Fibroblast of pulmonary artery (primary cell): ENCODE data around the gene PHIP.

Source experiments
- DNase-seq: peaks from one replicate; pipeline ENCODE4 v3.0.0-alpha.2; 2010; ENCODE audit warnings: low read depth
- H3K4me3 ChIP-seq: replicated peaks from 2 replicates; pipeline ENCODE4 v1.5.1; 2011; ENCODE audit warnings: low read depth, mild to moderate bottlenecking, control low read depth, low read length, moderate library complexity
- TF ChIP-seq, protein P1 (sequence below): IDR thresholded peaks from 2 replicates; pipeline ENCODE4 v1.5.1; 2011; ENCODE audit warnings: mild to moderate bottlenecking, control low read depth, low read length, inconsistent platforms; ENCODE audit errors: missing control alignments

The PHIP gene

DNA sequence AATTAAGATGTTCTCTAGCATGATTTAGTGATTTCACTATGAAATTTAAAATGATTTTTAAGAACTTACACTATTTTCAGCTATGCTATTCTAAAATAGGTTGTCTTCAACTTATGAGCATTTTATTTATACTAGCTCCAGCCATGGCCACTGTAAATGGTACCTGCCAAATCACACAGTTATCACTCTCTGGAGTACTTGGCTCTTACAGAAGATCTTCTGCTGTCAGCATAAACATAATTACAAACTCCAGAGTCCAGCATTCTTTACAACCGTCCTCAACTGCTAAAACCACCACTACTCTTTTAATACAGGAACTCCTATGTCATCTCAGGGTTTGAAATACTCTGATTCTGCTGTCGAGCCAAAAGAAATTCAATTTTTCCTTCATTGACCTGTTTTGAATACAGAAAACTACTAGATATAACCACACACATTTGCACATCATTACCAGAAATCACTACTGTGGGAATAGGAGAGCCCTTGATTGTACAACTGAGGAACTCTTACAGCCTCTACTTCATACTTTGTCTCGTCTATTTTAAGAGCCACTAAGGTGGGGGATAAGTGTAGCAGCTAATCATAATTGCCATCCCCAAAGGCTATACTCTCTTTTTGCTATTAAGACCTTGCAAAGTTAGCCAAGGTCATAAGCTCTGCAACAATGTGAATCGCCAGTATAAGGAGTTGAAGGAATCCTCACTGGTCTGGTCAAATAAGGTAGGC lies 93.7 kb downstream of the PHIP start:
- no peak overlapping the region for H3K4me3 ChIP-seq
- TF ChIP-seq, protein P1, sequence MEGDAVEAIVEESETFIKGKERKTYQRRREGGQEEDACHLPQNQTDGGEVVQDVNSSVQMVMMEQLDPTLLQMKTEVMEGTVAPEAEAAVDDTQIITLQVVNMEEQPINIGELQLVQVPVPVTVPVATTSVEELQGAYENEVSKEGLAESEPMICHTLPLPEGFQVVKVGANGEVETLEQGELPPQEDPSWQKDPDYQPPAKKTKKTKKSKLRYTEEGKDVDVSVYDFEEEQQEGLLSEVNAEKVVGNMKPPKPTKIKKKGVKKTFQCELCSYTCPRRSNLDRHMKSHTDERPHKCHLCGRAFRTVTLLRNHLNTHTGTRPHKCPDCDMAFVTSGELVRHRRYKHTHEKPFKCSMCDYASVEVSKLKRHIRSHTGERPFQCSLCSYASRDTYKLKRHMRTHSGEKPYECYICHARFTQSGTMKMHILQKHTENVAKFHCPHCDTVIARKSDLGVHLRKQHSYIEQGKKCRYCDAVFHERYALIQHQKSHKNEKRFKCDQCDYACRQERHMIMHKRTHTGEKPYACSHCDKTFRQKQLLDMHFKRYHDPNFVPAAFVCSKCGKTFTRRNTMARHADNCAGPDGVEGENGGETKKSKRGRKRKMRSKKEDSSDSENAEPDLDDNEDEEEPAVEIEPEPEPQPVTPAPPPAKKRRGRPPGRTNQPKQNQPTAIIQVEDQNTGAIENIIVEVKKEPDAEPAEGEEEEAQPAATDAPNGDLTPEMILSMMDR: no peak
- DNase-seq: no peak

DNA sequence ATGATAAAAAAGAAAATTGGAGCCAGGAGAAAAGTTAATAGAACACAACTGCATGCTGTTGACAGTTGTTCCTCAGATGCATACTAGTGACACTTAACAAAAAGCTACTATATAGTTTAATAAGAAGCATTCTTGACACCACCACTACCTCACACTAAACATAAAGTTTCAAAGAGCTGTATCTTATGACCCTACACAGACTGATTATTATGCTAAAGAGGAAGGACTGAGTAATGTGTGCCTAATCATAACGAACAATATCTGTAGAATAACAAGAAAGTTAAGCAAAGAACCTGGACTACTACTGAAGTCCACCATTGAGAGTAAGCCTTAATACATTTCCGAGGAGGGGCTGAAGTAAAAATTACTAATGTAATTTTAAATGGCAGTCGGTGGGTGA lies 110.9 kb downstream of the PHIP start:
- no peak overlapping the region for H3K4me3 ChIP-seq
- TF ChIP-seq, protein P1: no peak
- no peak for DNase-seq

DNA sequence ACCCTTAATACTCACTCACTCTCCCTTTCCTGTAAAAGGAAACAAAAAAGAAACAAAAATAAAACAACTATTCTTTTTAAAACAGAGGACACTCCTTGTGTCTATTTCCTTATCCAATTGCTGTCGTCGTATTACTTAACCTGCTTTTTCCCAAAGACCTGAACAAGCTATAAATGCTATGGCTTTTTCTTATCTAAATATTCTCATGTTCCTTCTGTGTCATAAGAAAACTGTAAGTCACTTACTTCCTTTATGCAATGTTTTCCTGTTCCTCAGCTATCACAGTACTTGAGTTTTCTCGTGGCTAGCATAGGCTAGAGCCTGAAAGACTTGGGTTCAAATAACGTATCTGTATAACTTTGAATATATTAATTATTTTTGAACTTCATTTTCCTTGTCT lies 111.5 kb downstream of the PHIP start:
- DNase-seq: no peak
- TF ChIP-seq, protein P1: no peak
- no peak overlapping the region for H3K4me3 ChIP-seq

DNA sequence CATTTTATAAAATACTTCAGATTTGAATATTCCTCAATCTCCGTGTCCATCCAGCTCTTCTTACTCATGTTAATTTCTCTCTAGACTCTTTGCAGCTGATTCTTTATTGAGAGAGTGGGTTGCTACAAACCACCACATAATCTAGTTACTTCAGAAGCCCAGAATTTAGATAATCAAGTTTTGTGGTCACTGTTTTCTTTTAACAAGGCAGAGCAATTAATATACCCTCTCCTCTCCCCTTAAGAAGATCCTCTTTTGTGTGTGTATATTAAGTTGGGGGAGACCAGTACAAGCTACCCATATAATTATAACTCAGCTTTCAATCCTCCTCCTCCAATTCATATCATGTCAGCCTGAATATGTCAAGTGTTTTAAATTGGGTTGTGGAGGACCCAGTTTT lies 115.6 kb downstream of the PHIP start:
- TF ChIP-seq, protein P1: no peak

DNA sequence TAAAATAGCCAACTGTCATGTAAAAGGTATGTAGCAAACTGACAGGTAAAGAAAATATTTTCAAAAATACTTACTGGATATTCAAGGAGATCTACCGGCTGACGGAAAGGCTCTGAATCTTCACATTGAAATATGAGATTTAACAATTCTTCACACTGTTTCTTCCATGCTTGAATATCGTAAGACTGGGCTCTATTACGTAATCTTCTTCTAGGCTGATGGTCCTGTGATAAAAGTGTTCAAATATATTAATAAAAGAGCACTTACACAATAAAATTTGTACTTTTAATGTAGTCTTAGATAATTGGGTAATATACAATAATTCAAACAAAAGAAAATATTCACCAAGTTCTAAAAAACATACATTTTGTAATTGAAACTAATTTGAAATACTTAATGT lies 123.3 kb downstream of the PHIP start:
- TF ChIP-seq, protein P1: no peak
- no peak for DNase-seq
- no peak overlapping the region for H3K4me3 ChIP-seq

More for the DNA sequence above, 115.6 kb downstream of the PHIP start:
- H3K4me3 ChIP-seq: no peak overlapping the region
- DNase-seq: no peak

DNA sequence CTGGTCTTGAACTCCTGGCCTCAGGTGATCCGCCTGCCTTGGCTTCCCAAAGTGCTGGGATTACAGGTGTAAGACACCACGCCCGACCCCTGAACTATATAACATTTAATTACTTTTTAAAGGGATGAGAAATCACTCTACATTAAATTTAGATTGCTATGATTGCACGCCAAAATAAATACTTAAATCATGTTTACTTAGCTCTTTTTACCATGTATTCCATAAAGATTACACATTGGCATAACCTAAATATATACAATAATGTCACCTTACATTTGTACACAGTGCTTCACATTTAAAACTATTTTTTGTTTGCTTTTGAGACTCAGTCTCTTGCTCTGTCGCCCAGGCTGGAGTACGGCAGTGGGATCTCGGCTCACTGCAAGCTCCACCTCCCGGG lies 124.3 kb downstream of the PHIP start:
- no peak overlapping the region for H3K4me3 ChIP-seq
- no peak for DNase-seq
- TF ChIP-seq, protein P1: no peak

DNA sequence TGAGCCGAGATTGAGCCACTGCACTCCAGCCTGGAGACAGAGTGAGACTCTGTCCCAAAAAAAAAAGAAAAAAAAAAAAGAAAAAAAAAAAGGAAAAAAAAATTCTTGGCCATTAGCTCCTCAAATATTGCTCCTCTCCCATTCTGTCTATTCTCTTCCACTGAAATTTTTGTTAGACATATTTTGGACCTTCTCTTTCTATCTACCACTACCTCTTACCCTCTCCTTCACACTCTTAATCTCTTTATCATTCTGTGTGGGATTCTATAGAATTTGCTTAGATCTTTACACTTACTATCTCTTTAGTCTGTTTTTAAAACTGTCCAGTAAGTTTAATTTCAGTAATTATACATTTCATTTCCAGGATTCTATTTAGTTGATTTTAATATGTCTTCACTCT lies 125.7 kb downstream of the PHIP start:
- no peak overlapping the region for H3K4me3 ChIP-seq
- DNase-seq: no peak
- TF ChIP-seq, protein P1: no peak
